ENCODE results near the gene FAAP20.

Gene FAAP20, protein sequence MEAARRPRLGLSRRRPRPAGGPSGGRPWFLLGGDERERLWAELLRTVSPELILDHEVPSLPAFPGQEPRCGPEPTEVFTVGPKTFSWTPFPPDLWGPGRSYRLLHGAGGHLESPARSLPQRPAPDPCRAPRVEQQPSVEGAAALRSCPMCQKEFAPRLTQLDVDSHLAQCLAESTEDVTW

DNA sequence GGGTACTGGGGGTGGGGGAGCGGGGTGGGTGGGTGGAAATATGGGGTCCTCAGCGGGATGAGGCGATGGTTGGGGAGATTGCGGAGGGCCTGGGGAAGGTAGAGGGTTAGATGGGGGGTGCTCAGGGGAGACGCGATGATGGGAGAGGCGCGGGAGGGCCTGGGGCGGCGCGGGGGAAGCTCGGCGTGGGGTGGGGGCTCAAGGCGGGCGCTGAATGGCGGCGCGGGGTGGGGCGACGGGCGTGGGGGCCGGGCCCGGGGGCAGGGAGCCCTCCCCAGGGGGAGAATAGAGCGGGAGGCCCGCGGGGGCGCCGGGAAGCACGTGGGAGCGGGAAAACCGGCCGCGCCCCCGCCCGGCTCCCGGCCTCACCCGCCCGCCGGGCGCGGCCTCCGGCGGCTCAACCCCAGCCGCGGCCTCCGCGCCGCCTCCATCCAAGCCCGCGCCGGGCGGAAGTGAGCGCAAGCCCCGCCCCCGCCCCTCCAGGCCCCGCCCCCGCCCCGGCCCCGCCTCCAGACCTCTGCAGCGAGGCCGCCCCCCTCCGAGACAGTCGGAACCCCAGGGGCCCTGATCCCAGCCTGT, at the start of gene FAAP20:
Gene FAAP20 (minus strand): TSS at position 454 of the 579 bp plus-strand sequence. CDS start 23 bp downstream, at position 431.
- peak; percentile 66 for DNase-seq (ENCODE audit: low read depth)
- TF ChIP-seq, protein P1, sequence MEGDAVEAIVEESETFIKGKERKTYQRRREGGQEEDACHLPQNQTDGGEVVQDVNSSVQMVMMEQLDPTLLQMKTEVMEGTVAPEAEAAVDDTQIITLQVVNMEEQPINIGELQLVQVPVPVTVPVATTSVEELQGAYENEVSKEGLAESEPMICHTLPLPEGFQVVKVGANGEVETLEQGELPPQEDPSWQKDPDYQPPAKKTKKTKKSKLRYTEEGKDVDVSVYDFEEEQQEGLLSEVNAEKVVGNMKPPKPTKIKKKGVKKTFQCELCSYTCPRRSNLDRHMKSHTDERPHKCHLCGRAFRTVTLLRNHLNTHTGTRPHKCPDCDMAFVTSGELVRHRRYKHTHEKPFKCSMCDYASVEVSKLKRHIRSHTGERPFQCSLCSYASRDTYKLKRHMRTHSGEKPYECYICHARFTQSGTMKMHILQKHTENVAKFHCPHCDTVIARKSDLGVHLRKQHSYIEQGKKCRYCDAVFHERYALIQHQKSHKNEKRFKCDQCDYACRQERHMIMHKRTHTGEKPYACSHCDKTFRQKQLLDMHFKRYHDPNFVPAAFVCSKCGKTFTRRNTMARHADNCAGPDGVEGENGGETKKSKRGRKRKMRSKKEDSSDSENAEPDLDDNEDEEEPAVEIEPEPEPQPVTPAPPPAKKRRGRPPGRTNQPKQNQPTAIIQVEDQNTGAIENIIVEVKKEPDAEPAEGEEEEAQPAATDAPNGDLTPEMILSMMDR (conservative IDR thresholded peaks at IDR 0.05; ENCODE audit: low read depth, low read length), result no peak
- peak within 1 kb of the TSS; percentile 72 for H3K4me3 ChIP-seq (ENCODE audit: low read depth, low read length)

DNA sequence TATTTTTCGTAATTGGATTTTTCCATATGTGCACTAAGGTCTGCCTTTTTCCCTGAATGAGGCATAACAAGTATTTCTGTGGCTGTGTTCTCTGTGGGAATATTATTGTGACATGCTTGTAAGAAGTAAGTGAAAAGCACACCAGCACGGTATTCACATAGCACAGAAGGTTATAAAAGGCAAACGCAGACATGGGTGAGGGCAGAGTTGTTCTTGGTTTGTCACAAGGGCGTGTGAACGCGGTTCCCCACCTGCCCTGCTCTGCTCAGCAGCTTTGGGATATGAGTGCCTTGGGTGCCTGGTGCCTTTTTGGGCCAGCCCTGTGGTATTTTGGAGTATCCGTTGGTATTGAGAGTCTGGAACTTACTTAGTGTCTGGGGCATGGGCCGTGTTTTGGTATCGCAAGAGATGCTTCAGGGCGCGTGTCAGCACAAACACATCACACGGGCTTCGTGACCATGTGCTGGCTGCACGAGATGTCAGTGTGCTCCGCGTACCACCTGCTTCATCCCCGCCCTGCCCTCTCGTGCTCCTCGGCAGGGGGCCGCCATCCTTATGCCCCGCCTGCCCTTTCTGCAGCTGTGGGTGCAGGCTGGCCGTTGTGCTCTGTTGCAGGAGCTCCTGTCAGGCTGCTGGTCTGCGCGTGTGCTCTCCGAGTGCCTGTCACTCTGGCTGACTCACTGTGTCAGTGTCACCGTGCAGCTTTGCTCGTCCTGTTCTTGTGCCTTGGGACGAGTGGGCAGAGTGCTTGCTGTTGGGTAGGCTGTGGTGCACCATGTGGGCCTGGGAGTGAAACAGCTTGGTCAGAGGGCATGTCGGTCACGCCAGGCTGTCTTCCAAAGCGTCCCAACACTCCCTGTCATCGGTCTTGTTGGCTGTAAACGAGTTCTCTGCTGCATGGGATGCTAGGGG, 48.5 kb upstream of the FAAP20 start:
- TF ChIP-seq, protein P1 (conservative IDR thresholded peaks at IDR 0.05; ENCODE audit: low read depth, low read length), result no peak
- no peak overlapping the region for H3K4me3 ChIP-seq (ENCODE audit: low read depth, low read length)
- peak; percentile 14 for DNase-seq (ENCODE audit: low read depth)

DNA sequence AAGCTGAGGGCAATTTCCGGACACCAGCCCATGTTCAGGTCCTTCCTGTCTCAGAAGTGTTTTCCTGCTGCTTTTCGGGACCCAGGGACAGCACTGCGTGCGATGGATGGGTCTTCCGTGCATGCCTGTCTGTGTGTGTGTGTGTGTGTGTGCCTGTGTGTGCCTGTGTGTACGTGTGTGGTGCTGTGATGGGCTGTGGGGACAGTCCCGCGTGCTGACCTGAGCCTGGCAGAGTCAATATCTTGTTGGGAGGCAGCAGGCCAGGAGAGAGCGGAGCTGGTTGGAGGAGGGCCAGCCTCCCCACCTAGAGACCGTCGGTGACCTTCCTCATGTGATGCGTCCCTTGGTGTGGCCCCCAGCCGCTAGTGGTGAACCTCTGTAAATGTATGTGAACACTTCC, 47.2 kb upstream of the FAAP20 start:
- TF ChIP-seq, protein P1 (conservative IDR thresholded peaks at IDR 0.05; ENCODE audit: low read depth, low read length), result no peak
- peak; percentile 40 for DNase-seq (ENCODE audit: low read depth)
- no peak overlapping the region for H3K4me3 ChIP-seq (ENCODE audit: low read depth, low read length)

DNA sequence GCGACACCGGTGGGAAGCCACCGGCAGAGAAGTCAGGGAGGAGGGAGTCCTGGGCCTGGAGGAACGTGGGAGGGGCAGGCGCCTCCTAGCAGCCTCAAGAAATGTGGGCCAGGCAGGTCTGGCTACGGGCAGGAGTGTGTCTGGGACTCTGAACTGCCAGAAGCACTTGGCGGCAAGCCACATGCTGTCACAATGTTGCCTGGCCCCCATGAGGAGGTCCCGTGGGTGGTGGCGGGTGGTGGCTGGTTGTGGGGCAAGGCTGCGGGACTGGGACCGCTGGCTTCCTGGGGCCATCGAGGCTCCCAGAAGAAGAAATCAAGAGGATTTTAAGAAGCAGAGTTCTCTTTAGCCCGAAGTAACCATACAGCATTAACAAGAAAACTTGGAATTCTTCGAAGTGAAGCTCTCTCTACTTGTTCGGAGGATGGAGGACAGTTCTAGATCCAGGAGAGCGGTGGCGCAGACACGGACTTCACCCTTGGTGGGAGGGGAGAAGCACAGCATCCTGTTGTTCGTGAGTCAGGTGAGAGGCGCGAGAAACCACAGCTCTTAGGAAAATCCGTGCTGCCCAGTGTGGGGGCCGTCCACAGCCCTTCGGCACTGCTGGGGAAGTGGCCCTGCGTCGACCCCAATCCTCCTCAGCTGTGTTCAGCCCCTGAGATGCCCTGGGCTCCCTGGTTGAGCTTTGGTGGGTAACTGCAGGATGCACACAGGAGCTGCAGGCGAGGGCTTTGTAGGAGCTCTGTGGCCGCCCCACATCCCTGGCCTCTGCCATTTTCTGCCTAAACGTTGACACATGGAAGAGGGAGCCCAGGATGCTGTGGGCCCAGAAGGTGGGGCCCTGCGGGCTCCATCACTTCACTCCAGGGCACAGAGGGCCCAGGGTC, 45.9 kb upstream of the FAAP20 start:
- H3K4me3 ChIP-seq (ENCODE audit: low read depth, low read length), result no peak overlapping the region
- TF ChIP-seq, protein P1 (conservative IDR thresholded peaks at IDR 0.05; ENCODE audit: low read depth, low read length), result no peak
- DNase-seq (ENCODE audit: low read depth), result peak; percentile 53

DNA sequence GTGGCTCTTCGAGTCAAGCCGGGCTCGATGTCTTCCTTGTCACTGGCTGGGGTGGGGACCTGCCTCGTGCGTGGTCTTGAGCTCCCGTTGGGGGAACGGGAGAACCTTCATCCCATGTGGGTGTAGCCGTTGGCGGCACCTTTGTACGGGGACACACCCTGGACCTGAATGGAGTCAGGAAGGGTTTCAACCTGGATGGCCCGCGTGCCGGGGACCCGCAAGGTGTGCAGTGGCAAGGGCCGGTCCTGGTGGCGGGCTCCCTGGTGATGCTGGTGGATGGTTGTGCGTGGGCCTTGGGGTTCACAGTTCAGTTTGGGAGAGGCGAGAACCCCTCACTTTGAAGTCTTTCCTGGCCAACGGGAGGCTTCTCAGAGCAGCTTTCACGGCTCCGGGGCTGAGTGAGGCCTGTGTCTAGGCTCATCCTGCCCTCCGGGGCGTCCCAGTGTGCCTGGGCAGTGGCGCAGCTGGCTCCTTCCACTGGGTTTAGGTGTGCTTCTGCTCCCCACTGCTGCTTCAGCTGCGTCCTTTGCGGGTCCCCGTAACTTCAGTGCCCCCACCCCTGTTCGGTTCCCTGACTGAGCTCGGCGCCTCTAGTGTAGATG, 44.9 kb upstream of the FAAP20 start:
- TF ChIP-seq, protein P1 (conservative IDR thresholded peaks at IDR 0.05; ENCODE audit: low read depth, low read length), result no peak
- no peak for DNase-seq (ENCODE audit: low read depth)
- H3K4me3 ChIP-seq (ENCODE audit: low read depth, low read length), result no peak overlapping the region

DNA sequence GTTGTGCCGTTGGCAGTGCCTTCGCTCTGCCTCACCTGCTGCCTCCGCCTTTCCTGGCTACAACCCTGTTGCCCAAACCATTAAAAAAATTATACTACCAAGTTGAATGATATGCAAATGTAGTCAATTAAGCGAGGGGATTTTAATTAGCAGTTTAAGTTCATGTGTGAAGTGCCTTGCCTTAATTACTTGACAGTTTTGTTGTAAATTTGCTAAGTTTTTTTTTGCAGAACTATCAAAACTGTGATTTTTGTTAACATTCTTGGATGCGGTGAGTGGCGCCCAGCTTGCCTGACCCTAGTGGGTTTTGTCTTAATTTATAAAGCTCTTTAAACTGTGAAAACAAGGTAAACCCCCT, 44.4 kb upstream of the FAAP20 start:
- DNase-seq (ENCODE audit: low read depth), result no peak
- H3K4me3 ChIP-seq (ENCODE audit: low read depth, low read length), result no peak overlapping the region
- TF ChIP-seq, protein P1 (conservative IDR thresholded peaks at IDR 0.05; ENCODE audit: low read depth, low read length), result no peak
